WTC11 (cell line): ENCODE results near the gene SOCS7.

Source experiments
- ATF1 ChIP-seq: sonication (generic); formaldehyde crosslinking; IDR thresholded peaks from 2 replicates; pipeline ENCODE4 v1.8.1; 2023; ENCODE audit warnings: mild to moderate bottlenecking, moderate library complexity, missing genetic modification reagents
- JUN ChIP-seq: sonication (generic); formaldehyde crosslinking; IDR thresholded peaks from 2 replicates; pipeline ENCODE4 v1.8.0; 2023; ENCODE audit warnings: mild to moderate bottlenecking, missing genetic modification reagents
- ZNF396 ChIP-seq: fragments of 250-450 bp; sonication (Bioruptor Pico); IDR thresholded peaks from 2 replicates; pipeline ENCODE4 v1.8.0; 2021; ENCODE audit warnings: mild to moderate bottlenecking, moderate library complexity, borderline replicate concordance
- ZNF423 ChIP-seq: fragments of 250-450 bp; sonication (Bioruptor Pico); IDR thresholded peaks from 2 replicates; pipeline ENCODE4 v2.1.2; 2022; ENCODE audit warnings: mild to moderate bottlenecking, moderate library complexity
- TF ChIP-seq, protein P1 (sequence below): fragments of 200-600 bp; IDR thresholded peaks from 2 replicates; pipeline ENCODE4 v1.8.0; 2022; ENCODE audit warnings: antibody characterized with exemption
- TF ChIP-seq, protein P2 (sequence below): sonication (generic); formaldehyde crosslinking; IDR thresholded peaks from 2 replicates; pipeline ENCODE4 v1.8.0; 2023; ENCODE audit warnings: missing genetic modification reagents
- TF ChIP-seq, protein P3 (sequence below): sonication (generic); formaldehyde crosslinking; IDR thresholded peaks from 2 replicates; pipeline ENCODE4 v1.8.0; 2022; ENCODE audit warnings: mild to moderate bottlenecking, missing genetic modification reagents
- TF ChIP-seq, protein P4 (sequence below): fragments of 250-450 bp; sonication (Bioruptor Pico); IDR thresholded peaks from 2 replicates; pipeline ENCODE4 v1.9.0; 2021; ENCODE audit warnings: mild to moderate bottlenecking, borderline replicate concordance
- TF ChIP-seq, protein P5 (sequence below): sonication (generic); formaldehyde crosslinking; IDR thresholded peaks from 2 replicates; pipeline ENCODE4 v1.8.1; 2022; ENCODE audit warnings: mild to moderate bottlenecking, moderate library complexity, missing genetic modification reagents
- TF ChIP-seq, protein P6 (sequence below): sonication (generic); formaldehyde crosslinking; IDR thresholded peaks from 2 replicates; pipeline ENCODE4 v1.8.1; 2023; ENCODE audit warnings: mild to moderate bottlenecking, missing genetic modification reagents
- TF ChIP-seq, protein P7 (sequence below): sonication (generic); formaldehyde crosslinking; IDR thresholded peaks from 2 replicates; pipeline ENCODE4 v1.8.0; 2022; ENCODE audit warnings: mild to moderate bottlenecking, missing genetic modification reagents

DNA sequence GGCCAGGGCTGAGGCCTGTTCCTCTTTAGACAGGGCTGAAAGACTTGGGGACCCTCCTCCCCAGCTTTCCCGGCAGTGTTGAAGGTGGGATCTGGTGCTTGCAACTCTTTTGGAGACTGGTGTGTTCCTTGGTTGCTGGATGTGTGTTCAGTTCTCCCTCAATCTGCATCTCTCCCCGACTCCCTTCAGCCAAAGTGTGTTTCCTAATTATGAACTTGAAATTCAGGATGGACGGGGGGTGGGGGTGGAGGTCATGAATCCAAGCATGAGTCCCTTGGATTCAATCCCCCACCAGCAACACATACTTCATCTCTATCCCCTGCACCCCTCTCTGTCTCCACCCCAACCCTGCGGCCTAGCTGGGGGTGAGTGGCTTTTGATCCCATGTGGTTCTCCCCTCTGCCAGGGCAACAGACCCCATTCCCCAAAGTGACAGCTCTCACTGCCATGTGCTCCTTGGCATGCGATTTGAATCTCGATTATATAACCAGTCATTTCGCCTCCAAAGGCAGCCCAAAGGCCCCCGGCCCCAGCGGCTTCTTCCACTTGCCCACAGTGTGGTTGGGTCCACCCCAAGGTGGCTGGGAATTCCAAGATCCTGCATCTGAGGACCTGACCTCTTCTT lies 77.9 kb downstream of the SOCS7 start:
- TF ChIP-seq, protein P1, sequence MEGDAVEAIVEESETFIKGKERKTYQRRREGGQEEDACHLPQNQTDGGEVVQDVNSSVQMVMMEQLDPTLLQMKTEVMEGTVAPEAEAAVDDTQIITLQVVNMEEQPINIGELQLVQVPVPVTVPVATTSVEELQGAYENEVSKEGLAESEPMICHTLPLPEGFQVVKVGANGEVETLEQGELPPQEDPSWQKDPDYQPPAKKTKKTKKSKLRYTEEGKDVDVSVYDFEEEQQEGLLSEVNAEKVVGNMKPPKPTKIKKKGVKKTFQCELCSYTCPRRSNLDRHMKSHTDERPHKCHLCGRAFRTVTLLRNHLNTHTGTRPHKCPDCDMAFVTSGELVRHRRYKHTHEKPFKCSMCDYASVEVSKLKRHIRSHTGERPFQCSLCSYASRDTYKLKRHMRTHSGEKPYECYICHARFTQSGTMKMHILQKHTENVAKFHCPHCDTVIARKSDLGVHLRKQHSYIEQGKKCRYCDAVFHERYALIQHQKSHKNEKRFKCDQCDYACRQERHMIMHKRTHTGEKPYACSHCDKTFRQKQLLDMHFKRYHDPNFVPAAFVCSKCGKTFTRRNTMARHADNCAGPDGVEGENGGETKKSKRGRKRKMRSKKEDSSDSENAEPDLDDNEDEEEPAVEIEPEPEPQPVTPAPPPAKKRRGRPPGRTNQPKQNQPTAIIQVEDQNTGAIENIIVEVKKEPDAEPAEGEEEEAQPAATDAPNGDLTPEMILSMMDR, result no peak
- TF ChIP-seq ZNF423 (CRISPR knock-in tag), result no peak
- TF ChIP-seq, protein P2, sequence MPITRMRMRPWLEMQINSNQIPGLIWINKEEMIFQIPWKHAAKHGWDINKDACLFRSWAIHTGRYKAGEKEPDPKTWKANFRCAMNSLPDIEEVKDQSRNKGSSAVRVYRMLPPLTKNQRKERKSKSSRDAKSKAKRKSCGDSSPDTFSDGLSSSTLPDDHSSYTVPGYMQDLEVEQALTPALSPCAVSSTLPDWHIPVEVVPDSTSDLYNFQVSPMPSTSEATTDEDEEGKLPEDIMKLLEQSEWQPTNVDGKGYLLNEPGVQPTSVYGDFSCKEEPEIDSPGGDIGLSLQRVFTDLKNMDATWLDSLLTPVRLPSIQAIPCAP (CRISPR knock-in tag), result no peak
- TF ChIP-seq, protein P3, sequence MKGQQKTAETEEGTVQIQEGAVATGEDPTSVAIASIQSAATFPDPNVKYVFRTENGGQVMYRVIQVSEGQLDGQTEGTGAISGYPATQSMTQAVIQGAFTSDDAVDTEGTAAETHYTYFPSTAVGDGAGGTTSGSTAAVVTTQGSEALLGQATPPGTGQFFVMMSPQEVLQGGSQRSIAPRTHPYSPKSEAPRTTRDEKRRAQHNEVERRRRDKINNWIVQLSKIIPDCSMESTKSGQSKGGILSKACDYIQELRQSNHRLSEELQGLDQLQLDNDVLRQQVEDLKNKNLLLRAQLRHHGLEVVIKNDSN (CRISPR knock-in tag), result no peak
- TF ChIP-seq ZNF396, result no peak
- no peak for TF ChIP-seq JUN (CRISPR knock-in tag)
- TF ChIP-seq, protein P4, sequence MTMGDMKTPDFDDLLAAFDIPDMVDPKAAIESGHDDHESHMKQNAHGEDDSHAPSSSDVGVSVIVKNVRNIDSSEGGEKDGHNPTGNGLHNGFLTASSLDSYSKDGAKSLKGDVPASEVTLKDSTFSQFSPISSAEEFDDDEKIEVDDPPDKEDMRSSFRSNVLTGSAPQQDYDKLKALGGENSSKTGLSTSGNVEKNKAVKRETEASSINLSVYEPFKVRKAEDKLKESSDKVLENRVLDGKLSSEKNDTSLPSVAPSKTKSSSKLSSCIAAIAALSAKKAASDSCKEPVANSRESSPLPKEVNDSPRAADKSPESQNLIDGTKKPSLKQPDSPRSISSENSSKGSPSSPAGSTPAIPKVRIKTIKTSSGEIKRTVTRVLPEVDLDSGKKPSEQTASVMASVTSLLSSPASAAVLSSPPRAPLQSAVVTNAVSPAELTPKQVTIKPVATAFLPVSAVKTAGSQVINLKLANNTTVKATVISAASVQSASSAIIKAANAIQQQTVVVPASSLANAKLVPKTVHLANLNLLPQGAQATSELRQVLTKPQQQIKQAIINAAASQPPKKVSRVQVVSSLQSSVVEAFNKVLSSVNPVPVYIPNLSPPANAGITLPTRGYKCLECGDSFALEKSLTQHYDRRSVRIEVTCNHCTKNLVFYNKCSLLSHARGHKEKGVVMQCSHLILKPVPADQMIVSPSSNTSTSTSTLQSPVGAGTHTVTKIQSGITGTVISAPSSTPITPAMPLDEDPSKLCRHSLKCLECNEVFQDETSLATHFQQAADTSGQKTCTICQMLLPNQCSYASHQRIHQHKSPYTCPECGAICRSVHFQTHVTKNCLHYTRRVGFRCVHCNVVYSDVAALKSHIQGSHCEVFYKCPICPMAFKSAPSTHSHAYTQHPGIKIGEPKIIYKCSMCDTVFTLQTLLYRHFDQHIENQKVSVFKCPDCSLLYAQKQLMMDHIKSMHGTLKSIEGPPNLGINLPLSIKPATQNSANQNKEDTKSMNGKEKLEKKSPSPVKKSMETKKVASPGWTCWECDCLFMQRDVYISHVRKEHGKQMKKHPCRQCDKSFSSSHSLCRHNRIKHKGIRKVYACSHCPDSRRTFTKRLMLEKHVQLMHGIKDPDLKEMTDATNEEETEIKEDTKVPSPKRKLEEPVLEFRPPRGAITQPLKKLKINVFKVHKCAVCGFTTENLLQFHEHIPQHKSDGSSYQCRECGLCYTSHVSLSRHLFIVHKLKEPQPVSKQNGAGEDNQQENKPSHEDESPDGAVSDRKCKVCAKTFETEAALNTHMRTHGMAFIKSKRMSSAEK, result no peak
- no peak for TF ChIP-seq ATF1
- TF ChIP-seq, protein P5, sequence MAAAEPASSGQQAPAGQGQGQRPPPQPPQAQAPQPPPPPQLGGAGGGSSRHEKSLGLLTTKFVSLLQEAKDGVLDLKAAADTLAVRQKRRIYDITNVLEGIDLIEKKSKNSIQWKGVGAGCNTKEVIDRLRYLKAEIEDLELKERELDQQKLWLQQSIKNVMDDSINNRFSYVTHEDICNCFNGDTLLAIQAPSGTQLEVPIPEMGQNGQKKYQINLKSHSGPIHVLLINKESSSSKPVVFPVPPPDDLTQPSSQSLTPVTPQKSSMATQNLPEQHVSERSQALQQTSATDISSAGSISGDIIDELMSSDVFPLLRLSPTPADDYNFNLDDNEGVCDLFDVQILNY (CRISPR knock-in tag), result no peak
- TF ChIP-seq, protein P6, sequence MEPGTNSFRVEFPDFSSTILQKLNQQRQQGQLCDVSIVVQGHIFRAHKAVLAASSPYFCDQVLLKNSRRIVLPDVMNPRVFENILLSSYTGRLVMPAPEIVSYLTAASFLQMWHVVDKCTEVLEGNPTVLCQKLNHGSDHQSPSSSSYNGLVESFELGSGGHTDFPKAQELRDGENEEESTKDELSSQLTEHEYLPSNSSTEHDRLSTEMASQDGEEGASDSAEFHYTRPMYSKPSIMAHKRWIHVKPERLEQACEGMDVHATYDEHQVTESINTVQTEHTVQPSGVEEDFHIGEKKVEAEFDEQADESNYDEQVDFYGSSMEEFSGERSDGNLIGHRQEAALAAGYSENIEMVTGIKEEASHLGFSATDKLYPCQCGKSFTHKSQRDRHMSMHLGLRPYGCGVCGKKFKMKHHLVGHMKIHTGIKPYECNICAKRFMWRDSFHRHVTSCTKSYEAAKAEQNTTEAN, result no peak
- TF ChIP-seq, protein P7, sequence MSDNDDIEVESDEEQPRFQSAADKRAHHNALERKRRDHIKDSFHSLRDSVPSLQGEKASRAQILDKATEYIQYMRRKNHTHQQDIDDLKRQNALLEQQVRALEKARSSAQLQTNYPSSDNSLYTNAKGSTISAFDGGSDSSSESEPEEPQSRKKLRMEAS (CRISPR knock-in tag), result no peak
